Liver (tissue), 3 donors: ENCODE measurements around the gene KRT77.

ENCODE experiments used
- GABPA ChIP-seq, 2 donors: IDR thresholded peaks in 1 of 2; conservative IDR thresholded peaks in 1 of 2; 2 replicates each; pipeline ENCODE4 v1.6.1; 2016; ENCODE audit warnings: antibody characterized with exemption in 2 of 2, mild to moderate bottlenecking in 1 of 2, moderate library complexity in 1 of 2
- JUND ChIP-seq, 2 donors: IDR thresholded peaks; 2 replicates each; pipeline ENCODE4 v1.6.1; 2016; ENCODE audit warnings: antibody characterized with exemption in 2 of 2
- RAD21 ChIP-seq, 2 donors: IDR thresholded peaks; 2 replicates each; pipeline ENCODE4 v1.6.1; 2016; ENCODE audit warnings: antibody characterized with exemption in 2 of 2, mild to moderate bottlenecking in 2 of 2
- SP1 ChIP-seq: IDR thresholded peaks from 2 replicates; pipeline ENCODE4 v1.6.1; 2018; ENCODE audit warnings: antibody characterized with exemption, mild to moderate bottlenecking
- TAF1 ChIP-seq: conservative IDR thresholded peaks from 2 replicates; pipeline ENCODE4 v1.6.1; 2016; ENCODE audit warnings: antibody characterized with exemption, mild to moderate bottlenecking
- YY1 ChIP-seq: IDR thresholded peaks from 2 replicates; pipeline ENCODE4 v1.6.1; 2016; ENCODE audit warnings: antibody characterized with exemption, mild to moderate bottlenecking
- TF ChIP-seq, protein P1 (sequence below): fragments of 150-350 bp; IDR thresholded peaks from 2 replicates; pipeline ENCODE4 v1.5.1; 2017; ENCODE audit warnings: improper control_type of control experiment, low read depth, low read length; ENCODE audit not compliant: missing input control
- TF ChIP-seq, protein P2 (sequence below): IDR thresholded peaks from 2 replicates; pipeline ENCODE4 v1.6.1; 2016; ENCODE audit warnings: antibody characterized with exemption
- TF ChIP-seq, protein P3 (sequence below): IDR thresholded peaks from 2 replicates; pipeline ENCODE4 v1.6.1; 2016; ENCODE audit warnings: antibody characterized with exemption
- TF ChIP-seq, protein P4 (sequence below): IDR thresholded peaks from 2 replicates; pipeline ENCODE4 v1.6.1; 2016; ENCODE audit warnings: antibody characterized with exemption, mild to moderate bottlenecking
- donor health status: healthy.
- donor health status: healthy.

DNA sequence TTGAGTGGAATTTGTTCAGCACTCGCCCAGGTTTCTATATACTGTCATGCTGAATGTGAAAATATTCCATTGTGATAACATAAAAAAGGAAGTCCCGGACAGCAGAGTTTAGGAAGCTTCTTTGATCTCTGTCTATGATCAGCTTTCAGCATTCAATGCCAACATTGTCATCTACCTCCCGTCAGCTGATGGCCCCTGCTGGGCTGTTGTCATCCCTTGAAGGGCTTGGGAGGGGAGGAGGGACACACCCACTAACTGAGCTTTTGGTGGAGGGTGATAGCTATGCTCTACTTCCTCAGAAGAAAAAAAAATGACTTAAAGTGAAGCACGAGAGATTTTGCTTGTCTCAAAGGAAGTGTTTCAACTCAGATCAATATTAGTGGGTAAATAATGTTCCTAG lies 4.7 kb upstream of the KRT77 start:
- TF ChIP-seq, protein P1, sequence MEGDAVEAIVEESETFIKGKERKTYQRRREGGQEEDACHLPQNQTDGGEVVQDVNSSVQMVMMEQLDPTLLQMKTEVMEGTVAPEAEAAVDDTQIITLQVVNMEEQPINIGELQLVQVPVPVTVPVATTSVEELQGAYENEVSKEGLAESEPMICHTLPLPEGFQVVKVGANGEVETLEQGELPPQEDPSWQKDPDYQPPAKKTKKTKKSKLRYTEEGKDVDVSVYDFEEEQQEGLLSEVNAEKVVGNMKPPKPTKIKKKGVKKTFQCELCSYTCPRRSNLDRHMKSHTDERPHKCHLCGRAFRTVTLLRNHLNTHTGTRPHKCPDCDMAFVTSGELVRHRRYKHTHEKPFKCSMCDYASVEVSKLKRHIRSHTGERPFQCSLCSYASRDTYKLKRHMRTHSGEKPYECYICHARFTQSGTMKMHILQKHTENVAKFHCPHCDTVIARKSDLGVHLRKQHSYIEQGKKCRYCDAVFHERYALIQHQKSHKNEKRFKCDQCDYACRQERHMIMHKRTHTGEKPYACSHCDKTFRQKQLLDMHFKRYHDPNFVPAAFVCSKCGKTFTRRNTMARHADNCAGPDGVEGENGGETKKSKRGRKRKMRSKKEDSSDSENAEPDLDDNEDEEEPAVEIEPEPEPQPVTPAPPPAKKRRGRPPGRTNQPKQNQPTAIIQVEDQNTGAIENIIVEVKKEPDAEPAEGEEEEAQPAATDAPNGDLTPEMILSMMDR = no peak
- TF ChIP-seq SP1 (no peak), RAD21 (IDR thresholded peaks at IDR 0.05) (no peak), GABPA (IDR thresholded peaks at IDR 0.05 in 1 of 2, conservative IDR thresholded peaks at IDR 0.05 in 1 of 2) (no peak), JUND (IDR thresholded peaks at IDR 0.05) (no peak), TAF1 (no peak), YY1 (no peak)
- TF ChIP-seq, protein P2, sequence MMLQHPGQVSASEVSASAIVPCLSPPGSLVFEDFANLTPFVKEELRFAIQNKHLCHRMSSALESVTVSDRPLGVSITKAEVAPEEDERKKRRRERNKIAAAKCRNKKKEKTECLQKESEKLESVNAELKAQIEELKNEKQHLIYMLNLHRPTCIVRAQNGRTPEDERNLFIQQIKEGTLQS = no peak
- TF ChIP-seq, protein P3, sequence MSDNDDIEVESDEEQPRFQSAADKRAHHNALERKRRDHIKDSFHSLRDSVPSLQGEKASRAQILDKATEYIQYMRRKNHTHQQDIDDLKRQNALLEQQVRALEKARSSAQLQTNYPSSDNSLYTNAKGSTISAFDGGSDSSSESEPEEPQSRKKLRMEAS = no peak
- TF ChIP-seq, protein P4, sequence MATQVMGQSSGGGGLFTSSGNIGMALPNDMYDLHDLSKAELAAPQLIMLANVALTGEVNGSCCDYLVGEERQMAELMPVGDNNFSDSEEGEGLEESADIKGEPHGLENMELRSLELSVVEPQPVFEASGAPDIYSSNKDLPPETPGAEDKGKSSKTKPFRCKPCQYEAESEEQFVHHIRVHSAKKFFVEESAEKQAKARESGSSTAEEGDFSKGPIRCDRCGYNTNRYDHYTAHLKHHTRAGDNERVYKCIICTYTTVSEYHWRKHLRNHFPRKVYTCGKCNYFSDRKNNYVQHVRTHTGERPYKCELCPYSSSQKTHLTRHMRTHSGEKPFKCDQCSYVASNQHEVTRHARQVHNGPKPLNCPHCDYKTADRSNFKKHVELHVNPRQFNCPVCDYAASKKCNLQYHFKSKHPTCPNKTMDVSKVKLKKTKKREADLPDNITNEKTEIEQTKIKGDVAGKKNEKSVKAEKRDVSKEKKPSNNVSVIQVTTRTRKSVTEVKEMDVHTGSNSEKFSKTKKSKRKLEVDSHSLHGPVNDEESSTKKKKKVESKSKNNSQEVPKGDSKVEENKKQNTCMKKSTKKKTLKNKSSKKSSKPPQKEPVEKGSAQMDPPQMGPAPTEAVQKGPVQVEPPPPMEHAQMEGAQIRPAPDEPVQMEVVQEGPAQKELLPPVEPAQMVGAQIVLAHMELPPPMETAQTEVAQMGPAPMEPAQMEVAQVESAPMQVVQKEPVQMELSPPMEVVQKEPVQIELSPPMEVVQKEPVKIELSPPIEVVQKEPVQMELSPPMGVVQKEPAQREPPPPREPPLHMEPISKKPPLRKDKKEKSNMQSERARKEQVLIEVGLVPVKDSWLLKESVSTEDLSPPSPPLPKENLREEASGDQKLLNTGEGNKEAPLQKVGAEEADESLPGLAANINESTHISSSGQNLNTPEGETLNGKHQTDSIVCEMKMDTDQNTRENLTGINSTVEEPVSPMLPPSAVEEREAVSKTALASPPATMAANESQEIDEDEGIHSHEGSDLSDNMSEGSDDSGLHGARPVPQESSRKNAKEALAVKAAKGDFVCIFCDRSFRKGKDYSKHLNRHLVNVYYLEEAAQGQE = no peak
